ENCODE results near the gene FAM118B. TPM values are rescaled to one million over a fixed set of nuclear protein-coding genes. Genes with fewer than 3 reads are reported as not detected.

The FAM118B gene
- total and polyA plus RNA-seq, 7 donors = 13.3 to 46.7 (median 20.0) TPM

- intact Hi-C loops (cut with DNase I) = loop anchor here (2.0 to 5.0 kb wide), 2 partner anchors 53 to 55 kb away; partner anchors contain the start of genes FOXRED1 (in 1 of the 2) and SRPRA (in 1 of the 2)
- H3K36me3 ChIP-seq (ENCODE audit: insufficient read depth in 1 of 2, low read depth in 1 of 2) = peaks cover 3 to 31% of the 10 kb centered on the region in 2 donors
- no peak for DNase-seq
- ATAC-seq = no peak
- no peaks in the 10 kb centered on the region for H3K27me3 ChIP-seq (ENCODE audit: insufficient read depth in 3 of 3, low read length in 2 of 3)
- peak overlapping the region; percentile 92 for H3K4me3 ChIP-seq
- TF ChIP-seq, protein P1, sequence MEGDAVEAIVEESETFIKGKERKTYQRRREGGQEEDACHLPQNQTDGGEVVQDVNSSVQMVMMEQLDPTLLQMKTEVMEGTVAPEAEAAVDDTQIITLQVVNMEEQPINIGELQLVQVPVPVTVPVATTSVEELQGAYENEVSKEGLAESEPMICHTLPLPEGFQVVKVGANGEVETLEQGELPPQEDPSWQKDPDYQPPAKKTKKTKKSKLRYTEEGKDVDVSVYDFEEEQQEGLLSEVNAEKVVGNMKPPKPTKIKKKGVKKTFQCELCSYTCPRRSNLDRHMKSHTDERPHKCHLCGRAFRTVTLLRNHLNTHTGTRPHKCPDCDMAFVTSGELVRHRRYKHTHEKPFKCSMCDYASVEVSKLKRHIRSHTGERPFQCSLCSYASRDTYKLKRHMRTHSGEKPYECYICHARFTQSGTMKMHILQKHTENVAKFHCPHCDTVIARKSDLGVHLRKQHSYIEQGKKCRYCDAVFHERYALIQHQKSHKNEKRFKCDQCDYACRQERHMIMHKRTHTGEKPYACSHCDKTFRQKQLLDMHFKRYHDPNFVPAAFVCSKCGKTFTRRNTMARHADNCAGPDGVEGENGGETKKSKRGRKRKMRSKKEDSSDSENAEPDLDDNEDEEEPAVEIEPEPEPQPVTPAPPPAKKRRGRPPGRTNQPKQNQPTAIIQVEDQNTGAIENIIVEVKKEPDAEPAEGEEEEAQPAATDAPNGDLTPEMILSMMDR (IDR thresholded peaks at IDR 0.05) = no peak
- no peaks in the 10 kb centered on the region for H3K9me3 ChIP-seq
- WGBS, 3 donors = 1 to 2% (median 1%) methylated on average over 15 of the region's 15 CpGs
- peak overlapping the region; percentile 83 for H3K27ac ChIP-seq
- peaks cover 54% of the 10 kb centered on the region for H3K4me1 ChIP-seq
These were observed 593 bp downstream of the FAM118B start for GRCh38 chr11:126212089-126212660.

- Histone ChIP-seq H3K4me3 (peak overlapping the region; percentile 31), H3K27ac (peak overlapping the region; percentile 83), H3K9me3 (no peaks in the 10 kb centered on the region), H3K27me3 (ENCODE audit: insufficient read depth in 3 of 3, low read length in 2 of 3) (no peaks in the 10 kb centered on the region), H3K4me1 (peaks cover 48% of the 10 kb centered on the region), H3K36me3 (ENCODE audit: insufficient read depth in 1 of 2, low read depth in 1 of 2) (peaks cover 0 to 14% of the 10 kb centered on the region in 2 donors)
- intact Hi-C loops (cut with DNase I) = loop anchor here in 1 of 2 donors (5.0 kb wide), 1 partner anchor 53 kb away; the partner anchor contains the start of genes FOXRED1 and SRPRA
- no peak for ATAC-seq
- DNase-seq = no peak
- TF ChIP-seq, protein P1 (IDR thresholded peaks at IDR 0.05) = no peak
- 68 to 87% (median 80%) methylated on average over 2 of the region's 2 CpGs for WGBS, 3 donors
These were observed 2.9 kb downstream of the FAM118B start for GRCh38 chr11:126214441-126214840.

- TF ChIP-seq, protein P1 (IDR thresholded peaks at IDR 0.05) = no peak
- Histone ChIP-seq H3K4me1 (peaks cover 45% of the 10 kb centered on the region), H3K36me3 (ENCODE audit: insufficient read depth in 1 of 2, low read depth in 1 of 2) (peaks cover 0 to 10% of the 10 kb centered on the region in 2 donors), H3K27ac (no peak overlapping the region), H3K9me3 (no peaks in the 10 kb centered on the region), H3K4me3 (peak overlapping the region; percentile 31), H3K27me3 (ENCODE audit: insufficient read depth in 3 of 3, low read length in 2 of 3) (no peaks in the 10 kb centered on the region)
- intact Hi-C loops (cut with DNase I) = loop anchor here in 1 of 2 donors (5.0 kb wide), 1 partner anchor 52 kb away; the partner anchor contains the start of genes FOXRED1 and SRPRA
- DNase-seq (no peak), ATAC-seq (no peak)
- 36 to 52% (median 50%) methylated on average over 6 of the region's 6 CpGs for WGBS, 3 donors
These were observed 3.3 kb downstream of the FAM118B start for GRCh38 chr11:126214841-126215240.

DNA sequence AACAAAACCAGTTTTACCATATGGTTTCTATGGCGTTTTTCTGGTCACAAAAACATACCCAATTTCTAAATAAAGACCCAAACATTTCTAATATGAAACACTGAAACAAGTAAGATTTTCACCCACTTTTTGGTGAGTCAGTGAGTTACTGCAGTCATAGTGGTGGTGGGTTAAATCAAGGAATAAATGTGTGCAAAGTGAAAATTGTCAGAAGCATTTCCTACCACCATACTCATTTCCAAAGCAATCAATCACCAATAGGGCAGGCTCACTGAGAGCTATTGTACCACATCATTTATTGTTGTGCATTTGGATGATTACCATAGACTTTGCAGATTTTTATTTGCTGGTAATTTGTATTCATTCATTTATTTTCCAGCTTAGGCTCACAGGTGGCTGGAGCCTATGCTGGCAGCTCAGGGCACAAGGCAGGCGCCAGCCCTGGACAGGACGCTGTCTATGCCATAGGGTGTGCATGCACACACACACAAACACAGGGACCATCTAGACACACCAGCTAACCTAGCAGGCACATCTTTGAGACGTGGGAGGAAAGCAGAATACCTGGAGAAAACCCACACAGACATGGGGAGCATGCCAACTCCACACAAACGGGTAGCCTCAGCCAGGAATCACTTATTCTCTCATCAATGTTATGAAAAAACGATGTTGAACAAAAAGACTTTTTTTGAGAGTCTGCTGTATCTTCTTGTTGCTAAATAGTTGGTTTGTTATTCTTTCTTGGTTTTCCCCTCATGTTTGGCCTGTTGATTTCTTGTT, 5.1 kb downstream of the FAM118B start:
- intact Hi-C loops (cut with DNase I) = no loop called here
- WGBS, 3 donors = 66 to 75% (median 70%) methylated on average over 6 of the region's 6 CpGs
- H3K4me1 ChIP-seq = peaks cover 35% of the 10 kb centered on the region

More for the DNA sequence above, 5.1 kb downstream of the FAM118B start:
- TF ChIP-seq, protein P1 (IDR thresholded peaks at IDR 0.05) = no peak
- Histone ChIP-seq H3K36me3 (ENCODE audit: insufficient read depth in 1 of 2, low read depth in 1 of 2) (no peaks in the 10 kb centered on the region), H3K27ac (no peak overlapping the region), H3K27me3 (ENCODE audit: insufficient read depth in 3 of 3, low read length in 2 of 3) (no peaks in the 10 kb centered on the region), H3K4me3 (no peak overlapping the region), H3K9me3 (no peaks in the 10 kb centered on the region)
- no peak for ATAC-seq
- DNase-seq = no peak
